ENCODE data around the gene LILRB3.
"Not testable (repeated sequence)": the region's sequence is repeated elsewhere in the genome, so short reads cannot be mapped to it uniquely, and the experiment has no call there.

DNA sequence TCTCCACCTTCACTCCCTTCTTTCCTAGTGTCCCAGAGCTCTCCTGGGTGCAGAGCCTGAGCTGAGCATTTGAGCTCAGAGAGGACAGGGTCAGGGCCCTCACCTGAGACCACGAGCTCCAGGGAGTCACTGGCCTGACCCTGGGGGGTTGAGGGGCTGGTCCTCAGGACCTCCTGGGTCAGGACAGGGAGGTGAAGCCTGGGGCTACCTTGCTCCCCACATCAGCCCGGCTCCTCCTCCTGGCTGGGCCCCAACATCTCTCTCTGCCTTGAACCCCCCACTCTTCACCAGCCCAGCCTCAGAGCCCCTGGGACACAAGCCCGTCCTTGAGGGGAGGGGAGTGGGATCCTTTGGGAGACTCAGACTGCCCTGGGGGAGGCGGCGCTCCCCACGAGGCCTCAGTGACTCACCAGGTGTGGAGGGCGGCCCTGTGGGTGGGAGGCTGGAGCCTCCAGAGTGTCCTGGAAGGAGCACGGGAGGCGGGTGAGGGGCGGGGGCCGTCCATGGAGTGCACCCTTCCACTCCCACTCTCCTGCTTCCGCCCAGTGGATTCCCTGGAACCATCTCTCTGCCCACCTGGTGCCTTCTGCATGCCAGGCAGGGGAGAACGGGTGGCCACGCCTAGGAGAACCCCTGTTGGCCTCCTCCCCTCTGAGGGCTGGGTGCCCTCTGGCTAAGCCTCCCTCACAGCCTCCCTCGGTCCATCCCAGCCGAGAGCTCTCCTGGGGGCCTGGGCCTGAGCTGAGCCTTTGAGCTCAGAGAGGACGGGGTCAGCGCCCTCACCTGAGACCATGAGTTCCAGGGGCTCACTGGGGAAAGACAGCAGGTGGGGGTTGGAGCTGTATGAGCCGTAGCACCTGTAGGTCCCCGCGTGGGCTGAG lies 16.9 kb upstream of the LILRB3 start:
- TF ChIP-seq CTCF, POLR2A (IDR thresholded peaks at IDR 0.05): not testable (repeated sequence)
